22Rv1 (cell line): ENCODE measurements around the gene BTBD1.

Source experiments
- H3K27ac ChIP-seq: fragments of 450-650 bp; 2 replicates; pipeline ENCODE4 v1.5.1; 2017
- ZFX ChIP-seq: fragments of 450-650 bp; IDR thresholded peaks from 2 replicates; pipeline ENCODE4 v1.6.1; 2017; ENCODE audit warnings: antibody characterized with exemption, borderline replicate concordance
- TF ChIP-seq, protein P1 (sequence below): fragments of 450-650 bp; IDR thresholded peaks from 2 replicates; pipeline ENCODE4 v1.5.1; 2017; ENCODE audit warnings: mild to moderate bottlenecking

BTBD1 gene

DNA sequence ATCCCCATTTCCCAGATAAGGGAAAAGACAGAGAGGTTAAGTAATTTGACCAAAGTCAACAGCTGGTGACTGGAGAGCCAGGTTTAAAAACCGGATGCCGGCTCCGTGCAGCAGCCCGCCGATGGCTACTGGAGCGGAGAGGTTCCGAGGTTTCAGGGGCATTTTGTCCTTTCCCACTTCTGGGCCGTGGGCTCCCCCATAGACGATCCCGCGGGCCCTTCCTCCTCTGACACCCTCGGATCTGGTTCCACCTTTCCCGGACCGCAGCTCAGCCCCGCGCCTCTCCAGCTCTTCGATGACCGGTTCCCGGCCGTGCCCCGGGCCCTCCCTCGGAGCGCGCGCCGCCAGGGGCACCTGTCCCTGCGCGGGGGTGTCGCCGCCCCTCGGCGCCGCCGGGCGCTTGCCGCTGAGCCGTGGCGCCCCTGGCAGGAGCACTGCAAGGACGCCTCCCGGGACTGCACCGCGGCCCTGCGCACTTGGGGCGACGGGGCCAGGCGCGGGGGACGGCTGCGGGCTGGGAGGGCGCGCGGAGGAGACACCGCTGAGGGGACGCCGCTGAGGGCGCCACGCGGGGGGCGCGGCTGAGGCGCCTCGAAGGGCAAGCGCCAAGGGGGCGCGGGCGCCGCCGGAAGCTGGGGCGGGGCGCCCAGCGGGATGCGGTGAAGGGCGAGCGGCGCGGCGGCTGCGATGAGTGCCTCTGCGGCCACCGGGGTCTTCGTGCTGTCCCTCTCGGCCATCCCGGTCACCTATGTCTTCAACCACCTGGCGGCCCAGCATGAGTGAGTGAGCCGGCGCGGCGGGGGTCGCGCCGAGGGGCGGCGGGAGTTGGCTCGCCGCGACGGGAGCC lies 40.2 kb upstream of the BTBD1 start, which contains the start of gene TM6SF1:
TM6SF1 (plus strand) TSS at position 652 of the 847 bp plus-strand sequence; CDS start at position 688, 36 bp downstream.
- no peak within 1 kb of the TSS for H3K27ac ChIP-seq
- TF ChIP-seq ZFX: no peak
- TF ChIP-seq, protein P1, sequence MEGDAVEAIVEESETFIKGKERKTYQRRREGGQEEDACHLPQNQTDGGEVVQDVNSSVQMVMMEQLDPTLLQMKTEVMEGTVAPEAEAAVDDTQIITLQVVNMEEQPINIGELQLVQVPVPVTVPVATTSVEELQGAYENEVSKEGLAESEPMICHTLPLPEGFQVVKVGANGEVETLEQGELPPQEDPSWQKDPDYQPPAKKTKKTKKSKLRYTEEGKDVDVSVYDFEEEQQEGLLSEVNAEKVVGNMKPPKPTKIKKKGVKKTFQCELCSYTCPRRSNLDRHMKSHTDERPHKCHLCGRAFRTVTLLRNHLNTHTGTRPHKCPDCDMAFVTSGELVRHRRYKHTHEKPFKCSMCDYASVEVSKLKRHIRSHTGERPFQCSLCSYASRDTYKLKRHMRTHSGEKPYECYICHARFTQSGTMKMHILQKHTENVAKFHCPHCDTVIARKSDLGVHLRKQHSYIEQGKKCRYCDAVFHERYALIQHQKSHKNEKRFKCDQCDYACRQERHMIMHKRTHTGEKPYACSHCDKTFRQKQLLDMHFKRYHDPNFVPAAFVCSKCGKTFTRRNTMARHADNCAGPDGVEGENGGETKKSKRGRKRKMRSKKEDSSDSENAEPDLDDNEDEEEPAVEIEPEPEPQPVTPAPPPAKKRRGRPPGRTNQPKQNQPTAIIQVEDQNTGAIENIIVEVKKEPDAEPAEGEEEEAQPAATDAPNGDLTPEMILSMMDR: peak; percentile 23; the same call in 1 of the 2 replicates

DNA sequence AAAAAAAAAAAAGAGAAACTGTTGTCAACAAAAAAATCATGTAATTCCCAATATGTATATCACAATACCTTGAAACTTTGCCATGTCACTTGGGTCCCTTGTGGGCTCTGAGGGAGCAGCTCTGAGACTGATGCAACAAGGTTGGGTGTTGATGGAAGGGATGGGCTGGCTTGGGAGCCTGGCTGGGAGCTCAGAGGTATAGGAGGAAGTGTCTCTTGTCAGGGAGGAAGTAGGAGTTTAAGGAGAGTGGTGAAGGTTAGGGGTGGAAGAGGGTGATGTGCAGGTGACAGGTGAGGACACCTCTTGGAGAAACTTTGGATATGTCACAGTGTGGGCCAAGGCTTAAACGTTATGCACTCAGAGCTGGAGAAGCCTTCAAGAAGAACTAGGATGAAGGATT lies 38.4 kb upstream of the BTBD1 start:
- TF ChIP-seq, protein P1: no peak
- TF ChIP-seq ZFX: no peak
- H3K27ac ChIP-seq: no peak overlapping the region

DNA sequence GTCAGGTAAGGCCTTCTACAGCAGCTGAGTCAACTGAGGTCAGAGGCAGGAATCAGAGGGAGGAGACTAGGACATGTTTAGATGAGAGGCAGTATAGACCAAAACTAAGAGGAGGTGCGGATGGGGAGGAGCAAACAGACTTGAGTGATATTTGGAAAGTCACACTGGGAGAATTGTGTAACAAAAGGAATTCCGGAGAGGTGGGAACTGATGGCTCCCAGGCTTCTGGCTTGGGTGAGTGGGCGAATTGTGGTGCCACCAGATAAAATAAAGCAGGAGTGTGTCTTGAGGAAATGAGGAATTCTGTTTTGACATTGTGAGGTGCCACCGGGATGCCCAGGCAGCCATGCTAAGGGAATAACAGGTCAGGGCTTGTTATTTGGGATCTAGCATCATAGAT lies 37.1 kb upstream of the BTBD1 start:
- no peak for TF ChIP-seq ZFX
- TF ChIP-seq, protein P1: no peak
- no peak overlapping the region for H3K27ac ChIP-seq

DNA sequence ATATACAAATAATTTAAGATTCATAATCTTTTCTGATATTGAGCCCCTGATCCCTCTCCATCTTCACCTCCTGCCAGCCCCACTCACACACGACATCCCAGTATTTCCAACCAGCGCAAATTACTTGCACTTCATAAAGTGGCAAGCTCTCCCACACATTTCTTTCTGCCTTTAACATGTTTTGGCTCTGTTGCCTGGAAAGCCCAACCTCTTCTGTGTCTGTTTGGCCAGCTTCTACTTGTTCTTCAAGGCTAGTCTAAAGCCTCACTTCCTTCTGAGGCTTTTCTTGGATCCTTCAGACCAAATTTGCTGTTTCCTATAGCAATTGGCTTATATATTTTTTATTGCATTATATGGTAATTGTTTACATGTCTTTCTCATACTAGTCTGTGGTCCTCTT lies 35.3 kb upstream of the BTBD1 start:
- no peak overlapping the region for H3K27ac ChIP-seq
- TF ChIP-seq, protein P1: no peak
- TF ChIP-seq ZFX: no peak

DNA sequence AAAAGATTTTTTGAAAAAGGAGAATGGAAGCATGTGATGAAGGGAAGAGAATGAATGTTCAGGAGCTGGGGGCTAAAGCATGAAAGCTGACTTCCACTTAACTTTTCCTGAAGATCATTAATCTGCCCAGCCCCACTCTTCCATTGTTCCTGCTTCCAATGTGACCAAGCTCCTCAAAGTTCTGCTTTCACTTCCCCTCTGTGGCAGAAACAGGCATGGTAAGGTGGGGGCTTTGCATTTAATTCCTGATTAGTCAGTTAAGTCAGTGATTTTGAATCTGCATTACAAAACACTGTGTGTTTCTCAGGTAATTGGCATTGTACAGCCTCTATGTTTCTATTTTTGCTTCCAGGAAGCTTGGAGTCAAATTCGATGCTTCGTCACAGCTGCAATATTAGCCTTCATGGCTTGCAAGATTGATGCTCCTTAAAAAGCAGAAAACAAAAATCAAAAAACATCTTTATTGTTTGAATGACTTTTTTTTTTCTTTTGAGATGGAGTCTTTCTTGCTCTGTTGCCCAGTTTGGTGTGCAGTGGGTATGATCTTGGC lies 33.1 kb upstream of the BTBD1 start:
- TF ChIP-seq, protein P1: no peak
- TF ChIP-seq ZFX: no peak
- no peak overlapping the region for H3K27ac ChIP-seq

DNA sequence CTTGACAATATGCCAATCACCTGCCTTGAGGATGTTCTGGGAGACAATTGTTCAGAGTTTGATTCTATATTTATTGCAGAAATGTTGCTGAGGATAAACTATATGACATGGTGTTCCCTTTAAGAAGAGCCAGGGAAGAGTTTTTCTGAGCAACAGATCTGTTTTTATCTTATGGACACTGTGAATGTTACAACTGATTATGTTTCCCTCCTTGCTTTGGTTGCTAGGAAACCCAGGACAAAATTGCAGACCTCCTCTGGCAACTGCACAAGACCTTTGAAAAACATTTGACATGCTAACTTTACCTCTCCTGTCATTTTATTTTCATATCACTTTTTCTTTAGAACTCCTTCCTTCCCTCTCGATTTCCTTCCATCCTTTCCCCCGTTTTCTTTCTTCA lies 32.2 kb upstream of the BTBD1 start:
- TF ChIP-seq, protein P1: no peak
- TF ChIP-seq ZFX: no peak
- H3K27ac ChIP-seq: no peak overlapping the region

DNA sequence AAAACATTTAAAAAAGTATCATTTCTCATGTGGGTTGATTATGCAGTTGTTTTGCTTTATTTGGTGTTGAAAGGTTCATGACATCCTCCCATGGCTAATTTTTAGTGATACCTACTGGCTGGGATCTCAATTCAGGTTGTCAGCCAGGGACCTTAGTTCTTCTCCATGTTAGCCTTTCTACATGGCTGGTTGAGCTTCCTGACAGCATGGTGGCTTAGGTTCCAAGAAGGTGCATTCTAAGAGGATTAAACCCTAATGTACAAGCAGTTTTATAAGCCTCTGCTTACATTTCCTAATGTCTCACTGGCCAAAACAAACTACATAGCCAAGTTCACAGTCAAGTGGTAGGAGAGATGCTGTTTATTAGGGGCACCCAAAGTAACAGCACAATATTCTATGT lies 31.0 kb upstream of the BTBD1 start:
- TF ChIP-seq, protein P1: no peak
- TF ChIP-seq ZFX: no peak
- H3K27ac ChIP-seq: no peak overlapping the region
